Activated CD4-positive, alpha-beta T cell treated with anti-CD3 and anti-CD28 coated beads for 48 hours (primary cell): ENCODE results near the gene GSTO2.

Source experiments
- DNase-seq: peaks from one replicate; pipeline ENCODE4 v3.0.0-alpha.2; 2020

GSTO2 gene

DNA sequence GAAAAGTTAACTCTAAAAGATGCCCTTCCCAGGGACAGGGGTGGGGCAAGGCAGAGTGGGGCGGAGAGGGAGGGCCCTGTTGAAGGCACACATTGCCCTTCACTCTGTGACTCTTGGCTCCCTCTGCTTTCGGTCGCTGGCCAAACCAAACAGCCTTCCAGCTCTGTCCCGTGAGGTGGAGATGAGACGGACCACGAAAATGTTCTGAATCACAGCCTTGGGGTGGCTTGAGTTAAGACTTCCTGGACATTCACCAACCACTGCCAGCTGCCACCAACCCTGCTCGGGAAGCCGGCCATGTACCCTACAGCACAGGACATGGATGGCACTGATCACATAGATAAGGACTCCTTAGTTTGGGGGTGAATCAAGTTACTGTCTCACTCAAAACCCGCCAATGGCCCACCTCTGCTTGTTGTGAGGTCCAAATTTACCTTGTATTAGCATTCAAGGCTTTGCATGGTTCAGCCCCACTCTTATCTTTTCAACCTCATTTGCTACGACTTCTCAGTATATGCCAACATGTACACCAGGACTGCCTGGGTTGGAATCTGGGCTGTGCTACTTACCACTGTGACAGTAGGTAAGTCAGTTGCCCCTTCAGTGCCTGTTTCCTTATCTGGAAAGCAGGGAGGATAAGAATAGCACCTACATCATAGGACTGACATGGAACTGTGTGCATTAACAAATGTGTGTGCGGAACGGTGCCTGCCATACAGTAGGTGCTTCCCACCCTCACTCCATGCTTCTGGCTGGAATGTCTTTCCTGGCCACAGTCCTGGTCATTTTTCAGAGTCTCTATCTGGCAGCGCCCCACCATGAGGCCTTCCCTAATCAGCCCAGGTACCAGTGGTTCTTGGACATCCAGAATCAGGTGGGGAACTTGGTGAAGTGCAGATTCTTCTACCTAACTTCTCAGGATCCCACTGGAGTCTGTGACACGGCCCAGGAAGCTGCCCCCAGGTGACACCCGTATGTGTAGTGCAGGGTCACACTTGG is 41.3 kb downstream of the GSTO2 start:
- DNase-seq: no peak

DNA sequence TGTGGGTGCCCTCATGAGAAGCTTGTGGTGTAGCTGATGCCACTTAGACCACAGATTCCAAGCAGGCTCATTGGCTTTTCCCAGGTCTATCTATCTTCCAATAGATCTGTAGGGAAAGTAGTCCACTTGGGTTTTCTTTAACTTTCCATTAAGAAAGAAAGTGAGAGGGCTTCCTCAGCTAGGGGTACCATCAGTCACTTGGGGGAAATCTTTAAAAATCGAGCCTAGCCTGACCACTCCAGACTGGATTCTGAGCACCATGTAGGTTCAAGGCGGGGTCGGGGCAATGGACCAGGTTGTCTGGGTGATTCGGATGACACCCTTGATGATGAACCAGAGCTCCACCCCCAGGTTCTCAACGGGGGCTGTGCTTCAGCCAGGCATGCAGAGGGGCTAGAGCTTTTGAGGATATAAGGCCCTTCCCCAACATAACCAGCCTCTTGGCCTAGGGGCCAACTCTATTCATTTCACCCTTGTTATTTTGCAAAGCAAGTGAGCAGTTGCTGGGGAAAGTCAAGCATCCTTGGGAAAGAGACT is 42.3 kb downstream of the GSTO2 start:
- DNase-seq: no peak

DNA sequence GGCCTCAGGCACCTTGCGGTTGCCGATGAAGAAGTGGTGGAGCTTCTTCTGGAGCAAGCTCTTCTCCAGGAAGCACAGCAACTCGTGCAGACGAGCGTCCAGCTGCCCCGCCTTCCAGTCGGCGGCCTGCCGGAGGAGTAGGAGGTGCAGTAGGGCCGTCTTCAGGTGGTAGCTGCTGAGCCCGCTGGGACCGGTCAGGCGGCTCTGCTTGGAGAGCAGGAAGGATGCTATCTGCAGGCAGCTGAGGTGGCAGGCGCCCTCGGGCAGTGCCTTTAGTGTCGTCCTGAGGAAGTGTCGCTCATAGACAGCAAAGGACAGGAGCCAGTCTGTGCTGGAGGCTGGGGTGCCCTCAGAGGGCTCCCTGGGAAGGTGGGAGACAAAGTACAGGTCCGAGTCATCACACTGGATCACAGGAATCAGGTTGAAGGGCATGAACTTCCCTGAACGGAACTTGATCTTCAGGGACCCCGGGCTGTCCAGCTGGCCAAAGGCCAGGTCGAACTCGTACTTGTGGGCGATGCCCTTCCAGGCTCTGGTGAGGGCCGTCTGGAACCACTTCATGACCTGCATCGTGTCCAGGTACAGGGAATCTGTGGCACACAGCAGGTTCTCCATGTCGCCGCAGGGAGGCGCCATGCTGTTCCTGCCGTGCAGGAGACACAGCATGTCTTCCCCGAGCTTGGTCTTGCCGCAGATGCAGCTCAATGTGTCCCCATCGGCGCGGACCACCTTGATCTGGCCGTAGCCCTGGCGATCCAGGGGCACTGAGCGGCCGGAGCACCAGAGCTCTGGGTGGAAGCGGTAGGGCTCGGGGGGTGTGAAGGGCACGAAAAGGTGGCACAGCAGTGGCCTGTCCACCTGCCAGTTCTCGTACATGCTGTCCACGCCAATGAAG is 45.9 kb downstream of the GSTO2 start:
- DNase-seq: no peak

DNA sequence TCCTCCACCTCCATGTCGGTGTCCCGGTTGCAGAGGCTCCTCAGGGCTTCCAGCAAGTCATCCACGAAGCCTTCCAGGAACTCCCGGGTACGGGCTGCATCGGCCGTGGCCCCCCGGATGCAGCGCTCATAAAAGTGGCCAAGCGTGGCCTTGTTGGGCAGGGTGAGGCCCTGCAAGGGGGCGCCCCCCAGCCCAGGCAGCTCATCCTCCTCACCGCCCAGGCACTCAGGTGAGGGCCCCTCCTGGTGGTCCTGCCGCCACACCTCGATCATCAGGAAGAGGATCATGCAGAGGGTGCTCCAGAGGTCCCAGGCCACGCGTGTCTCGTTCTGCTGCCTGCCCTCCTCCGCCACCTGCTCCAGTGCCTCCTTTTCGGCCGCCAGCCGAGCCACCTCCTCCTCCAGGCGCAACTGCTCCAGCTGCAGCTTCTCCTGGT is 46.5 kb downstream of the GSTO2 start:
- no peak for DNase-seq

DNA sequence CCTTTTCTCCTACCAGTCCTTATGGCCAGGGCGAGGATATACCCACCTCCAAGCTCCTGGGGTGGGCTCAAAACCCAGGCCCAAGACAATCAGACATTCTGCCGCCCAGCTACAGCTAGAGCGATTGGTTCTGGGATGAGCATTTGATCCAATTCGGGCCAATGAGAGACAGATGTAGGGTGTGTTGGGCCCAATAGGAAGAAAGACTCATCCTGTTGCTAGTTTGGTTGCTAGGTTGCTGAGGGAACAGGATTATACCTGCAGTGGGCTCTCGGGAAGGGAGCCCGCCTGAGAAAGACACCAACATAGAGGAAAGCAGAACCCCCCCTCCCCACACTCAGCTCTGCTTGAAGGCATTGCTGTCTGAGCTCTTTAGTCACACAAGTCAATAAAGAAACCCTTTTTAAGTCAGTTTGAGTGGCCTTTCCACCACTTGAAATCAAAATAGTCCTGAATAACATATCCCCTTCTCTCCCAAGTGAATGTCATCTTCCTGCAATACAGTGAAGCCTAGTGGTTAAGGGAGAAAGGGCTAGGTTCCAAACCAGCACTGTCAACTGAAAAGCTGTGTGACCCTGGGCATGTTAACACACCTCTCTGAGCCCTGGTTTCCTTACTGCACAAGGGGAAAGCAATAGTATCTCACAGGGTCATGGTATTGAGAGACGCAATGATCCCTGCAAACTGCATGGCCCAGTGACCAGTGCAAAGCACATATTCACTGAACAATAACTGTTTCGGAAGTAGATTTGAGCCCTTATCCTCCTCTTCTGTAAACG is 47.5 kb downstream of the GSTO2 start:
- DNase-seq: no peak

DNA sequence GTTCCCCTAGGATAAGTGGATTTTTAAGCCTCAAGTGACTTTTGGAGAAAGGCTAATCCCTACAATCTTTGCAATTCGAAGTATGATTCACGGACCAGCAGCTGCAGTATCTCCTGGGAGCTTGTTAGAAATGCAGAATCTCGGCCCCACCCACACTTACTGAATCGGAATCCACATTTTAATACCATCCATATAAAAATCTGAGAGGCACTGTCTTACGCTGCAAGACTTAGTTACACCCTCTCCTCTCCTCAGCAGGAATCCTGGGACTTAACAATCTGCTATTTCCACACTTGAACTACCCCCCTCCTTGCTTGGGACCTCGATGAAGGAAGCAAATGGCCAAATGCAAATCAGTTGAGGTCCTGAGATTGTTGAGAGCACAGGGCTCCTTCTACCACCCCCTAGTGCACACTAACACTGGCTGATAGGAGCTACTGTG is 48.3 kb downstream of the GSTO2 start:
- no peak for DNase-seq

DNA sequence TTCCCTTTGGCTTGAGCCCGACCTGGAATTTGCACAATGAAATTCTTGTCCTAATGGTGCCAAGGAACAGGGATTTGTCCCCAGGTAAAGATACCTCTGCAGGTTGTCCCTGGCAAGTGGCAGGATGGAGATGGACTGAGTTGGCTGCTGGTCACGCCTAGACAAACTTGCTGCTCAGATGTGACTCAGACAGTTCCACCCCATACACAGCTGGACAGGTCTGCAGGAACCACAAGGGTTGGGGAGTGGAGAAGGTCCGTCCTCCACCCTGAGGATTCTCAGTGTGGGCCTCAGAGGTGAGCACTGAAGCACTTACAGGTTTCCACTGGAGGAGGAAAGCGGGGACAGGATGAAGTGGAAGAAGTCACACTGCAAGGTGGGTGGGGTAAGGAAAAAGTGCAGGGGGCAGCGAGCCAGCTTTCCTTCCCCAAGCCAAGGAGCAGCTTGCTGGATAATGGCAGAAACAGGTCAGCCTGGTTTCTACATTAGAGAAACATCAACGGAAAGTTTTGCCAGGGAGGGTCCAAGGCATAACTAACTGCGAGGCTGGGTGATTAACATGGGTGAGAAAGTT is 48.8 kb downstream of the GSTO2 start:
- no peak for DNase-seq

DNA sequence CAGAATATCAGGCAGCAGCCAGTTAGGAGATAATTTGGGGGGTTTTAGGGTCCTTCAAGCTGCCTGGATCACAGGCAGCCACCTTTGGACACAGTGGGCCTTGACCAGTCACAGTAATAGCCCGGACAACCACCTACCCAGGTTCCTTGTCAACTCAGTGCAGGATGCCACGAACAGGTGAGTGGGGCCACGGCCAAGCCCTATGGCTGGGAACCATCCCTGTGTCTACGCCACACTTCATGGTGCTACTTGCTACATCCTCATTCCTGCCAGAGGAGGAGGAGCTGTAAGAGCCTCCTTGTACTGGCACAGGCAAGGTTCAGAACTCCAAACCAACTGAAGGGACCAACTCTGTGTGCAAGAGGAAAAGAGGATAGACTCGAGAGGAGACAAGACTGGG is 49.3 kb downstream of the GSTO2 start:
- DNase-seq: no peak

DNA sequence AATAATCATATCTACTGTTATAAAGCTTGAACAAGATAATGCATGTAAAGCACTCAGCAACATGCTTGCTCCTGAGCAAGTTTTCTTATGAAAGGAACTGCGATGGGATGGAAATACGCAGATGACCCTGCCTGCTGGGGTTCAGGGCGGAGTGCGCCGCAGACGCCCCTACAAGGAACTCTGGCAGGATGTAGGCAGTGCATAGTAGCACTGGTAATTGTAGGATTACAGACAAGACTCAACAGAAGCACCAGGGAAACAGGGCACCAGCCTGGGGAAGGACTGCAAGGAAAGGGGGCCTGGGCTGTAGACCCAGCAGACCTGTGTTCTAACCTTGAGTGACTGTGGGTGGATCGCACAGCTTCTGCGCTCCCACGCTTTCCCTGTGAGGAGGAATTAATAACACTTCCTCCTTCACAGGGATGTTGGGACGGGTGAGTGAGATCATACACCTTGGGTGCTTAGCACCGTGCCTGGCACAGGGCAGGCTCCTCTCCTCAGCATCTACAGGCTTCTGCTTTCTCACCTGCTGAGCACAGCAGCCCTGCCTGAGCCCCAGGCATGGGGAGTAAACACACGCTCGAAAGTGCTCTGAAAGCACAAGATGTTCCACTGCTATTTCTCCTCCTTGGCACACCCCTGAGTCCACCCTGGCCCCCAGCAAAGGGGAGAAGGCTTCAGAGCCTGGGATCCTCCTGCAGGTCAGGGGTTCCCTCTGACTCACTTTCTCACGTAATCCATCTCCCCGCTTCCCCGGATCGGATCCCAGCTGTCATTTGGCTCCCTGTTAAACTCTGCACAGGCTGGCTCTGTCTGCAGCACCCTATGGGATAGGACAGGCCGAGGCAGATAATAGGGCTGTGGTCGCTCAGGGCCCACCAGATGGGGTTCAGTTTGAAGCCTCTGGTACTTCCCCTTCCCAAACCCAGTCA is 50.1 kb downstream of the GSTO2 start:
- no peak for DNase-seq

DNA sequence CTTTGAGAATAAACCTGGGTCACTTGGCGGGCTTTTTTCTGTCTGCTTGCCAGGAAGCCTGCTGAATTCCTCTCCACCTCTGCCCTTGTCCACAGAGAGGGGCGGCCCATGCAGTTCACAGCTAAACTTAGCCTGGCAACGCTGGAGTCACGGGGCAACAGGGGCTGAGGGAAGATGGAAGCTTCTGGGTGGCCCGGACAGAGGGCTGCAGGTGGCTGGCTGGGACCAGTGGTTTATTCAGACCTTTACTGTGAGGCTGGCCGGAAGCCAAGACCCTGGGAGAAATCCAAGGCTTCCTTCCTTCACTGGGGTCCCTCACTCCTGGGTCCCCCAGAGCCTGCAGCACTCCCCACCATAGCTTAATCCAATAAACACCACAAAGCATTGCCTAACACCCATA is 52.2 kb downstream of the GSTO2 start:
- DNase-seq: no peak

DNA sequence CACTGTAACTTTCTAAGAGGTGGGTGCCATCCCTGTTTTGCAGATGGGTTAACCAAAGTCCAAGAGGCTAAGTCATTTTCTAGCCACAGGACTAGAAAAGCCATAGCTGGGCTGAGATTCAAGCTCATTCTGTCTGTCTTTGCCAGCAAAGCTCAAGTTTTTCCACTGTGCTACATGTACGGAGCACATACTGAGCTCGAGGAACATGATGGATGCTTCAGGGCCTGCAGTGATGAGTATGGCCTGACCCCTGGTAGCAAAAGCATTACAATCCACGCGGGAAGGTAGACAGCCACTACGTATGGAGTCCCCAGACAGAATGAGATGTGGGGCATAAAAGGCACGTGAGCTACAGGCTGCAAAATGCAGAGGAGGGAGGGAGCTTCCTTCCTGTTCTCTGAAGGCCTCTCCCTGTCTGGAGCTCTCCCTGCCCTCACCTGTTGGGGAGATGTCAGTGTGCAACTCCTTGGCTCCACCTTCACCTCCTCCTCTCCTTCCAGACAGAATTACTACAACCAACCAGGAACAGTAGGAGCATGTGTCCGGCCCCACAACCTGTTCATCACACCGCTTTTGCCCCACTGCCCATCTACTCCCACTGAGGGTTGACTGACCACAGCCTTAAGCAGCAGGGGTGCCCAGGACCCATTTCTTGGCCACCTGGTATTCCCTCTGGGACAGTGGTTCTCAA is 52.9 kb downstream of the GSTO2 start:
- DNase-seq: no peak

DNA sequence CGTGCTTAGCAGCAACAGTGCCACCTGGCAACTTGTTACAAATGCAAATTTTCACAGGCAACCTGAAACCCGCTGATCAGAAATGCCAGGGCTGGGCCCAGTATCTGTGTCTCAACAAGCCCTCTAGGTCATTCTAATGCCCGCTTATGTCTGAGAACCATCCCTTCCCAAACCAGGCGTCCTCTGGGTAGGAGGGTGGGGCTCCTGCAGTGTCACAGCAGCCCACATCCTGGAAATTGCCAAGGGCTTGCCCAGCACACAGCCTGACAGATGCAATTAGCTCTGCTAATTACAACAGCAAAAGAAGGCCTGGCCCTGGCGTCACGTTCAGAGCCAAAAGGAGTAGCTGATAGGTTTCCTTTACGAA is 53.4 kb downstream of the GSTO2 start:
- no peak for DNase-seq

DNA sequence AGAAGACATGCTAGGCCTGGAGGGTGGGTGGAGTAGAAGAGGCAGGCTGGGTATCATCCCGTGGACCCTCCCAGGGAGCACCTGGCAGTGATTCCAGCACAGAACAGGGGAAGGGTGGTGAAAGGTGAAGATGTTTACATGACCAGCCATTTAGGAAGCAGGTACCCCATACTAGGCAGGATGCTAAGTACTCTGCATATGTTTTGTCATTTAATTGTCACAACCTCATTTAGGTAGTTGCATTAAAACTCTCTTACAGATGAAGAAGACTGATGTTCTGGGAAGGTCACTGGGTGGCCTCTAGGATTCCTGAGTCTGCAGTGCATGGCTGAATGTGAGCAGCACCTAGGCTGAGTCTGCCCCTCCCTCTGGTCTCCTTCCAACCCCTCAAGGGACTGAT is 54.1 kb downstream of the GSTO2 start:
- DNase-seq: no peak

DNA sequence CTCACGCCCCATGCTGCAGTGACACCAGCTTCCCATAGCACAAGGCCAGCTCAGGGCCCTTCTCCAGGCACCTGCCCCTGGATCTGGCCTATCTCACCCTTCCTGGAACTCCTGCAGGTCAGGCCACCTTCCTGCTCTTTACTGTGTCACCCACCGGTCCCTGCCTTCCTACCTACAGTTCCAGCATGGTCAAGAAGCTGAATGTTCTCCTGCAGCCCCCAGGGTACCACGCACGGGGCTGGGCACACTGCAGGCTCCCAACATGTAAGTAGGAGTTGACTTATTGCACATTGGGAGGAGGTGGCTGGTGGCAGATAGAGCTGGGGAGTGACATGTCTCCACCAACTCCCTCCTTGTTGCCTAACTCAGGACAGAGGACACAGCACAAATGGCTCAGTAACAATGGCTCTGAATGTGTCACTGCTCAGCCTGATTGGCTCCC is 54.8 kb downstream of the GSTO2 start:
- DNase-seq: no peak

DNA sequence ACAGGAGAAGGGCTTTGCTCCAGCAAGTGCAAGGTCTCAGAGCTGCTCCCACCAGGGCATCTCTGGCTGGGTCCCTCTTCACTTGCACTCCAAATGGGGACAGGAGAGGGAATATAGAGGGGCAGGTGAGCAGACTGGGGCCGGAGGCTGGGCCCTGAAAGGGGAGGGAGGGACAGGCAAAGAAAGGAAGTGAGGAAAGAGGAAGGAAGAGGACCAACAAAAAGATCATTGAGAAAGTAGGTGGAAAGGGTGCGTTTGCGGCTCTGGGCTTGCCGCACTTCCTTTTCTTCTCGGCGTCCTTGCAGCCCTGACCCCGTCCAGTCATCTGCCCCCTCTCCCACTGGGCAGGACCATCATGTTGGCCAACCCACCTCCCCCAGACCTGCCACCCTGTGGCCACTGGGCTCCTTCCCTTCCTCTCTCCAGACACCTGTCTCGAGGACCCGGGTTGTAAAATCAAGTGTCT is 55.3 kb downstream of the GSTO2 start:
- DNase-seq: no peak

DNA sequence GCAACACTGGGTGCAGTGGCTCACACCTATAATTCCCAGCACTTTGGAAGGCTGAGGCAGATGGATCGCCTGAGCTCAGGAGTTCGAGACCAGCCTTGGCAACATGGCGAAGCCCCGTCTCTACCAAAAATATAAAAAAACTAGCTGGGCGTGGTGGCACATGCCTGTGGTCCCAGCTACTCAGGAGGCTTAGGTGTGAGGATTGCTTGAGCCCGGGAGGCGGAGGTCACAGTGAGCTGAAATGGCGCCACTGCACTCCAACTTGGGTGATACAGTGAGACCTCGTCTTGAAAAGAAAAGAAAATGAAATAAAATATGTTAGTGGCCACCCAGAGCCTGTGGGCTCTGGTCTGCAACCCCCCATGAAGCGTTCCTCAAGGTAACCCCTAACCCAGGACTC is 55.9 kb downstream of the GSTO2 start:
- no peak for DNase-seq

DNA sequence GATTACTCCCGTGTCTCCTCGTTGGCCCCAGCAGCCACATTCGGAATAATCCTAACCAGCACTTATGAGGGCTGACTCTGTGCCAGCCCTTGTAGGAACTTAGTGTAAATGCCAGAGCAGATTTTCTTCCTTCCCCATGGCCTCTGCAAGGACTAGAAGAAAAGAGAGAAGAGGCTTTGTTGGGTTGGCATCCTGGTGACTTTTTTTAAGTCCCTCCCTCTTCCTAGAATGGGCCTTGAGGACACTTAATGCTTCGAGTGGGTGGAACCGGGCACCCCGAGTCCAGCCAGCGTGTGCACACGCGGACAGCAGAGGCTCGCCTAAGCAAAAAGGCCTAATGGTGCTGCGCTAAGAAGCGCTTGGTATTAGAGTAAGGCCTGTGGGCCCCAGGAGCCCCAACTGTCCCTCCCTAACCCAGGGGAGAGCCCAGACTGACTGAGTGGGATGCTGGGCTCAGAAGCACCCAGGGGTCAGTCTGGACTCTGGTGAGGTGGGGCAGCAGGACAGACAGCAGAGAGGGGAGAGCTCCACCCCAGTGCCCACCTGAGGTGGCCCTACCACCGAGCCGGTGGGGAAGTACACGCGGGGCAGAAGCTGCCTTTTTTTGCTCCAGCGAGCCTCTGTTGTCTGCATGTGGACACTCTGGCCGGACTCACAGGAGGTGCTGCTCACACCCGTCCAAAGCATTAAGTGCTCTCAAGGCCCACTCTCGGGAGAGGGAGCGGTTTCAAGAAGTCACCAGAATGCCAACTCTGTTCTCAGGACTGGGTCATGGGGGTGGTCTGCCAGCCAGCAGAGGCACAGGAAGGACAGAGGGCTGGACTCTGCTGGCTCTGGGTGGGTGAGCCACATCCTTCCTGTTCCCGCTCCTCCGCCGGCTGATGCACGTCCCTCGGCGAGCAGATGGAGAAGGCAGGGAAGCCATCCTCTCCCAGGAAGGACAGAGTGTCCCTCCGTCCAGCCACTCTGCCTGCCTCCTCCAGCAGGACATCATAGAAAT is 56.8 kb downstream of the GSTO2 start:
- DNase-seq: no peak

DNA sequence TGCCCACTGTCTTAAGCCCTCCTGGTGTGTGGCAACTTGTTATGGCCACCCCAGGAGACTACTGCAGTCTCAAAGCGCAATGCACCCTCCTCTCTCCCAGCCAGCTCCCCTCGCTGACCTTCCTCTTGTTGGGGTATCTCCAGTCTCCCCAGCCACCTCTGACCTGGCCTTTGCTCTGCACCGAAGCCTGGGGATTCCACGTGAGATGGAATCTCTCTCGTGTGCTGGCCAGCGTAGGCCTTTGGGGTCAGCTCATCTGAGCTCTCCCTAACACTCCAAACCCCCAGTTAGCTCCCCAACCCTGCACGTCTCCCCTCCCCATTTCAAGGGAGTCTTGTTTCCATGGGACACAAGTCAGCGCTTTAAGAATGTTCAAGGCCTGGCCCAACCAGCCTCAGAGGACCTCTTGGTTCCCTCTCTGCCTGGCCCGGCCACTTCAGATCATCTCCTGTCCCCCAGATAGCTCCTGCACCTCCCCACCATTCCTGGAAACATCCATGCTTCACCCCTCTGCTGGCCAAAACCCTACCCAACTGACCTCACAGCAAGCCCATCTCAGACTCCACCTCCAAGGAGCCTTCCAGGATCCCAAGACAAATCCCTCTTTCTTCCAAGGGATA is 58.1 kb downstream of the GSTO2 start:
- DNase-seq: no peak
